Gastrocnemius medialis (tissue), 4 donors: ENCODE data around the gene ADARB2.

Source experiments
- POLR2A ChIP-seq, 2 donors: fragments of 450-650 bp; IDR thresholded peaks; one replicate each; pipeline ENCODE4 v1.6.1; 2017; ENCODE audit warnings: antibody characterized with exemption in 2 of 2, mild to moderate bottlenecking in 2 of 2, moderate library complexity in 2 of 2
- TF ChIP-seq, protein P1 (sequence below), 5 experiments: fragments of 450-650 bp in 3 of 5; fragments of 200-600 bp in 2 of 5; sonication (generic) in 2 of 5; IDR thresholded peaks in 4 of 5; conservative IDR thresholded peaks in 1 of 5; 1 replicate in 4 of 5; 2 replicates in 1 of 5; pipeline ENCODE4 v1.5.1; 2016 to 2019; ENCODE audit warnings: antibody characterized with exemption in 5 of 5, mild to moderate bottlenecking in 3 of 5, moderate library complexity in 3 of 5

DNA sequence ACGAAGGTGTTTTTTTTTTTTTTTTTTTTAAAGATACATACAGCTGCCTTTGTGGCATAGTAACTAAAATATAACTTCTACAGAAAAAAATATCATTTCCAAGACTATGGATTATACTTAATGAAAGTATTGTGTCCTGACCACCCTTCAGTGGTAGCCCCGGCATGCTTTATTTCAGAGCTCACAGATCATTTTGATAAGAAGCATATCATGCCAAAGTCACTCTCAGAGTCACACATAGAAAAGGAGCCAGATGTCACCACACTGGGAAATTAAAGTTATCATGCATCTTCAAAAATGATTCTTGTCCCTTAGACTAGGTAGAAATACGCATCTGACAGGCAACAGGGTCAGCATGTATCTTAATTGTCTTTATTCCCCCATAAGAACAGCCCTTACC lies 3.0 kb downstream of the ADARB2 start:
- TF ChIP-seq, protein P1, sequence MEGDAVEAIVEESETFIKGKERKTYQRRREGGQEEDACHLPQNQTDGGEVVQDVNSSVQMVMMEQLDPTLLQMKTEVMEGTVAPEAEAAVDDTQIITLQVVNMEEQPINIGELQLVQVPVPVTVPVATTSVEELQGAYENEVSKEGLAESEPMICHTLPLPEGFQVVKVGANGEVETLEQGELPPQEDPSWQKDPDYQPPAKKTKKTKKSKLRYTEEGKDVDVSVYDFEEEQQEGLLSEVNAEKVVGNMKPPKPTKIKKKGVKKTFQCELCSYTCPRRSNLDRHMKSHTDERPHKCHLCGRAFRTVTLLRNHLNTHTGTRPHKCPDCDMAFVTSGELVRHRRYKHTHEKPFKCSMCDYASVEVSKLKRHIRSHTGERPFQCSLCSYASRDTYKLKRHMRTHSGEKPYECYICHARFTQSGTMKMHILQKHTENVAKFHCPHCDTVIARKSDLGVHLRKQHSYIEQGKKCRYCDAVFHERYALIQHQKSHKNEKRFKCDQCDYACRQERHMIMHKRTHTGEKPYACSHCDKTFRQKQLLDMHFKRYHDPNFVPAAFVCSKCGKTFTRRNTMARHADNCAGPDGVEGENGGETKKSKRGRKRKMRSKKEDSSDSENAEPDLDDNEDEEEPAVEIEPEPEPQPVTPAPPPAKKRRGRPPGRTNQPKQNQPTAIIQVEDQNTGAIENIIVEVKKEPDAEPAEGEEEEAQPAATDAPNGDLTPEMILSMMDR (IDR thresholded peaks at IDR 0.05 in 4 of 5, conservative IDR thresholded peaks at IDR 0.05 in 1 of 5): no peak
- no peak for TF ChIP-seq POLR2A (IDR thresholded peaks at IDR 0.05)
